HL-60/S4 (cell line): Measurements from ENCODE around the gene NBPF9.
"Not testable (repeated sequence)": the region's sequence is repeated elsewhere in the genome, so short reads cannot be mapped to it uniquely, and the experiment has no call there.

Experiments used
- in situ Hi-C: fragments of 300-500 bp; cut with MboI; formaldehyde crosslinking; loops from 2 replicates; pipeline ENCODE4 v1.14.3; 2022; ENCODE audit warnings: low sequenced_read_pairs

Gene NBPF9, protein sequence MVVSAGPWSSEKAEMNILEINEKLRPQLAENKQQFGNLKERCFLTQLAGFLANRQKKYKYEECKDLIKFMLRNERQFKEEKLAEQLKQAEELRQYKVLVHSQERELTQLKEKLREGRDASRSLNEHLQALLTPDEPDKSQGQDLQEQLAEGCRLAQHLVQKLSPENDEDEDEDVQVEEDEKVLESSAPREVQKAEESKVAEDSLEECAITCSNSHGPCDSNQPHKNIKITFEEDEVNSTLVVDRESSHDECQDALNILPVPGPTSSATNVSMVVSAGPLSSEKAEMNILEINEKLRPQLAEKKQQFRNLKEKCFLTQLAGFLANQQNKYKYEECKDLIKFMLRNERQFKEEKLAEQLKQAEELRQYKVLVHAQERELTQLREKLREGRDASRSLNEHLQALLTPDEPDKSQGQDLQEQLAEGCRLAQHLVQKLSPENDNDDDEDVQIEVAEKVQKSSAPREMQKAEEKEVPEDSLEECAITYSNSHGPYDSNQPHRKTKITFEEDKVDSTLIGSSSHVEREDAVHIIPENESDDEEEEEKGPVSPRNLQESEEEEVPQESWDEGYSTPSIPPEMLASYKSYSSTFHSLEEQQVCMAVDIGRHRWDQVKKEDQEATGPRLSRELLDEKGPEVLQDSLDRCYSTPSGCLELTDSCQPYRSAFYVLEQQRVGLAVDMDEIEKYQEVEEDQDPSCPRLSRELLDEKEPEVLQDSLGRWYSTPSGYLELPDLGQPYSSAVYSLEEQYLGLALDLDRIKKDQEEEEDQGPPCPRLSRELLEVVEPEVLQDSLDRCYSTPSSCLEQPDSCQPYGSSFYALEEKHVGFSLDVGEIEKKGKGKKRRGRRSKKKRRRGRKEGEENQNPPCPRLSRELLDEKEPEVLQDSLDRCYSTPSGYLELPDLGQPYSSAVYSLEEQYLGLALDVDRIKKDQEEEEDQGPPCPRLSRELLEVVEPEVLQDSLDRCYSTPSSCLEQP (N-terminal part only)

DNA sequence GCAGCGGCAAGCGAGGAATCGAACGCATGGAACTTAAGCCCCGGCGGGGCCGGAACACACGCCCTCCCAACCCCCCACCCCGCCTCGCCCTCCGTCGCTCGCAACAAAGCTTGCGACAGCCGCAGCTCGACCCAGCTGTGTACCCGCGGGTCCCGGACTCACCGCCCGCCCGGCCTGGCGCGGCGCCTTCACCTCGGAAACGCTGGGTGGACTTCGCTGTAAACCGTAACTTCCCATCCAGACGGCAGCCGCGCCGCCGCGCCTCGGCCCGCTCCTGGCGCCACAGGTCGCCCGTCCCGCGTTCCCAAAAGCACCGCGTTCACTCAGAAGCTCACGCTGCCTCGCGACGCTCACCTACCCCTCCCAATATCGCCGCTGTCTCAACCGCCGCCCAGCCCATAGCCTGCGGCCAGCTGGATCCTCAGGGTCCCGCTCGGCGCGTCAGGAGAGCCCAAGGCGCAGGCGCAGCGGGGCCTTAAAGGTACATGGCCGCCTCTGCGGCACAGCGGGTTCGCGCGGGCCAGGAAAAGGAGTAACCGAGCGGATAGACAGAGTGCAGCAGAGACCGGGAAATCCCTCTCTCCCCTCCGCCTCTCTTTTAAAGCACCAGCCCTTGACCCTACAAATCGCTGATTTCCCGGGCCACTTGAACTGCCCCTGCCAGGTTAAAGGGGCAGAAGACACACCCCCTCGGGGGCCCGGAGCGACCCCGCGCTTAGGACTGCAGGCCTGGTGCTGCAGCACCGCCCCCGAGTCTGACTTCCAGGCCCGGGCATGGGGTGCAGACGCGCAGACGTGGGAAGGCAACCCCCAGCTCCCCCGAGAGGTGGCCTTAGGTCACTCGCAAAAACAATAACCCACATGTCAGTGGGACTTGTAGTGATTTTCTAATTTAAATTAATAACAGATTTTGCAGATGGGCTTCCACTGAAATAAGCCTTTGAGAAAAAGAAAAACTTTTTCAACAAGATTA lies at the start of gene NBPF9:
Gene NBPF9, minus strand, starts transcription at position 443 of the 973 bp plus-strand sequence. CDS start 21,412 bp downstream, outside the sequence.
- in situ Hi-C loops: not testable (repeated sequence)

DNA sequence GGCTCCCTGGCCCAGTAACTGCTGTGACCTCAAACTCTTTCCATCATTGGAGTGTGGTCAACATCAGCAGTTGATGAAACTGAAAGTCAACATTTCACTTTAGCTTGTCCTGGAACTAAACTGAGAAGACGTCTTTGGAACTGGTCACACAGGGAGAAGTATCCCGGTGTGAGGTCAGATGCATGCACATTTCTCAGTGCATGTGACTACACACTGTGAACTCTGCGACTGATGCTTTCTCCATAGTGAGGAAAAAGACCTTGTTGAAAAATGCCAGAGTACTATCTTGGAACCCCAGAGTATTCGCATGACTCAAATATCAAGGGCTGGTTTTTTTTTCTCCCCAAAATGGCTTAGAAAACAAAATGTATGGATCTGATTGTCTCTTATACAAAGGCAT lies 46.6 kb upstream of the NBPF9 start:
- in situ Hi-C loops: not testable (repeated sequence)

DNA sequence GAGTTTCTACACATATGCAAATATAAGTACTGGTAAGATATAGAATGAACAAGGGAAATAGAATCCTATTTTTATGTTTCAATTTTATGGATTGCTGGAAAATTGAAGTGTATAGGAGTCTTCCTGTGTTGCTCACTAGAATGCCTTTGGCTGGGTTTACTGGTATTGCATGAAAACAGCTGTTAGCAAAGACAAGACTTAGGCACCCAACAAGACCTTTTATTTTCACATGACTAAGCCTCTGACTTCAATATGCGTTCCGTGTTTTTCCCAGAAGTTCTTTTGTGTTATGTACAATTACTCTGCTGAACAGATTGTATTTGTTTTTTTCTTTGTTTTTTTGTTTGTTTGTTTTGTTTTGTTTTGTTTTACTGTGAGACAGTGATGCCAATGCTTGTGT lies 34.2 kb upstream of the NBPF9 start:
- in situ Hi-C loops: not testable (repeated sequence)

DNA sequence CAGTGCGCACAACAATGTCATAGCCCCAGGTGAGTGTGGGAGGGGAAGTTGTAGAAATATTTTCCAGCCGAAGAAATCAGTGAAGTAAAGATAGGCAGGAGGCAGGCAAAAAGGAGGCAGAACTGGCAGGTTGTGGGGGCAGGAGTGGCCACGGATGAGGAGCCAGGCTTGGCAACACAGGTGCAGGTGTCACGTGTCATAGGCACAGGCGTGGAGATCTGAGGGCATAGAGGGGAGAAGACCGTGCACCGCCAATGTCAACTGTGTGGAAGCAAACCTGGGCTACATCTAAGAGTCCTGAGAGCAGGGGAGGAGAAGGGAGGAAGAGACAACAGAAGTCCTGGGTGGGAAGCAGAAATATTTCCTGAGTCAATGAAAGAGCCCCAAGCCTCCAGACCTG lies 27.6 kb upstream of the NBPF9 start:
- in situ Hi-C loops: not testable (repeated sequence)

DNA sequence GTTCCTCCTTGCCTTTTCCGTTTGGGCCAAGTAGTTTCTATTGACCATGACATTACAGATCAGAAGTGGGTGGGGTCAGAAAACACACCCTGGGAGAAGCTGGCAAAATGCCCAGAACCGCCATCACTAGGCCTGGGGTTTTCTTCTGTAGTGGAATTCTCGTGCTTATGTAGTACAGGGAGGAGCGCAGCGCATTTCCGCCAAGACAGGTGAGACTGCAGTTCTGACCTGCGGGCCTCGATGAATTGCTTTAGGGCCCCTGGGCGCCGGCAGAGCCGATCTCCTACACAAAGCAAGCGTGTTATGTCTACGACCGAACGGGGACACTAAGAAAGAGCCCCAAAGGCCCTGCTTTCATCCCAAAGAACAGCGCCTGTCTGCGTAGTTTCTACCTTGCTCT lies 25.9 kb upstream of the NBPF9 start:
- in situ Hi-C loops: not testable (repeated sequence)

DNA sequence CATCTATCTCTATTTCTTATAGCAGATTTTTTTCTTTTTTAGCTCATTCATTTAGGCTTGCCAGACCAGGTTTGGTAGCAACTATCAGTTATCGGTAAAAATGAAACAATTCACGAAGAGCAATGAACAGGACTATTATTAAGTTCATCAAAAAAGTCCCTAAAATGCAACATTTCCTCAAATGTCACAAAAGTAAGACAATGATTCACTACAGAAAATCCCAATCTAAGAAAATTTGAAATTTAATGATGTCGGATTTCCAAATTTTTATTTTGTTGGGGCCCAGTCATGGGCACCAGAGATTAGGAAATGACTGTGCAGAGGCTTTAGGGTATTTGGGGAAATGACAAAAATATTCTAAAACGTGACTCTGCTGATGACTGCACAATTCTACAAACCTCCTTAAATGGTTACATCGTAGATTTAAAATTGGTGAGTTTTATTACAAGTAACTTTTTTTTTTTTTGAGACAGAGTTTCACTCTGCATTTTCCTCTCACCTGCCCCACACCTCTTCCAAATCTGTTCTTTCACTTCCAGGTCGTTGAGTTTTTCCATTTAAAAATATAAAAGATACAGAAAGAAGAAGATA lies 23.3 kb upstream of the NBPF9 start:
- in situ Hi-C loops: not testable (repeated sequence)

DNA sequence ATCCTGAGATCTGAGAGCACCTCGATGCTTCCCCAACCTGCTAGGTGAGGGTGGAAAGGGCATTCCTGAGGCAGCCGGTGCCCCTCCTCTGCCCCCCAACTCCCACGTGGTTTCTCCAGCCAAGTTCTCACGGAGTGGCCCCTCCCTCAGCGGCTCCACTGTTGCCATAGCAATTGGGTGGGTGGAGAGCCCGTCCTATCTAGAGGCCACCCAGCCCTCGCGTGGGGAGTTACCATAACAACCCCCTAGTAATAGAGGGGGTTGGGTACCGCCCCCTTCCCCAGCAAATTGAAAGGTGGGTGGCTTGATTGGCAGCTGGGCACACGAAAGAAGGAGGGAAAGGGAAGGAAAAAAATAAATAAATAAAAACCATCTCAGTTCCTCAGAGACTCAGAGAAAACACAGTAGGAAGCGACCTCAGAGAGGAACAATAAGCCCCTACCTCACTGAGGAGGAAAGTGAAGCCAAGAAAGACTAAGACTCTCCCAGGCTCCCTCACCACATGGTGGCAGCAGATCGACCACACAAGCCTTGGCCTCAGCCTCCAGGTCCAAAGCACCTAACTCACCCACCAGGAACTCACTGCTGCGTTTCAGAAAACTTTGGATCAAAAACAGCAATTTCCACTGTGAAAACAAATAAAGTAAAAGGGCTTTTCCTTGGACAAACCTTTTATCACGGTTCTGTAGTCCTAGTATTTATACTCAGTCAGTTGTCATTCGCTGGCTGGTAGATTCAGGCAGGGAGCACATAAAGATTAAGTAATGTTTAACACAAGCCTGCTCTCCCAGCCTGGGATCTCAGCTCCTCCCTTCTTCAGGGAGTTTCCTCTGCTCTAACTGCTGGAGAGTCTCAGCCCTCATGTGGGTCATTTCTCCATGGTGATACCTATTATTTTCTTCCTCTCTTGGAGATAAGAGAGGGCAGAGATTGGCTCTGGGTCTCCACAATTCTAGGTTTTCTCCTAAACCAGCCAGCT lies 20.9 kb upstream of the NBPF9 start:
- in situ Hi-C loops: not testable (repeated sequence)

DNA sequence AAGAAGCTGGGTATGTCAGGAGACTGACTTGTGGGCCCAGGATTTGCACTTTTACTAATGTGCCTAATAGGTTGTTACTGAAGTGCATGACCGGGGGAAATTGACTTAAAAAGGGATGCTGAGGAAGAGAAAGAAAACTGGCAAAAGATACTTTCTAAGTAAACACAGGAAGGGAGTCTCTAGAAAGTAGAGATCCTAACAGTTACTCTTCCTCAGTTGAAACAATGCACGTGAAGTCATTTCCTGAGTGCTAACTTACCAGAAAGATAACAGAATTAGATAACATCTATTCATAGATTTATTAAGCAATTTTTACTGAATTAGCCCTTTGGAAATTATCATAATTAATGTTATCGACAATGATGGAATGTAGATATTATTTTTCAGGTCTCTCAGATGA lies 9.5 kb upstream of the NBPF9 start:
- in situ Hi-C loops: not testable (repeated sequence)

DNA sequence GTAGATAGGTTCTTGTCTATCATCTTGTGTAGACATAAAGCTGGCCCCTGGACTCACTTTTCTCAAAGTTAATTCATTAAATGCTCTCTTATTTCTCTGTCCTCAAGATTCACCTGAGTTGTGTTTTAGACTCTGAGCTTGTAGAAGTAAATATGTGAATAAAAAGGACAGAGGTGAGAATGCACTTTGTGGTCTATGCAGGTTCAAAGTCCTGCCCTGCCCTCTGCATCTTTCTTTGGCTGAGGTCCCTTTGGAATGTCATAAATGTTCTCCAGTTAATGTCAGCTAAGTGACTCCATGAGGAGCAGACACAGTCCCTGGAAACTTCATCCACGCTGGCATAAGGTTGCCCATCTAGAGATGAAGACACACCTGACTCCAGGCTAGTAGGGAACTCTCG lies 7.0 kb upstream of the NBPF9 start:
- in situ Hi-C loops: not testable (repeated sequence)

DNA sequence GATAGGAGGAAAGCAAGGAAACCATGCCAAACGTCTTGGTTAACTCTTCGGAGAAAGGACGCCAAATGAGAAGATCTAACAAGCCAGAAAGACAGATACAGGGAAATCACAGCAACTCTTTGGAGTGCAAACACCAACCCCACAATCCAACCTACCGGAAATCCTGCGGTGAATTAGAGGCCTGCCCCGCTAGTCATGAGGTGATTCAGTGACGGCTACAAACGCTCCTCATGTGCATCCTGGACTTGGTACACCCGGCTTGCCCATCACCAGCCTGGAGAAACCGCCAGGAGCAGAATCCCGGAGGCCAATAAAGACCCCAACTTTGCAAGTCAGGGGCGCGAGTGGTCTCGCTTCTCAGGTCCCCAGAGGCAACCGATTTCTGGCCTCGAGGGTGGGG lies 777 bp downstream of the NBPF9 start:
- in situ Hi-C loops: not testable (repeated sequence)

DNA sequence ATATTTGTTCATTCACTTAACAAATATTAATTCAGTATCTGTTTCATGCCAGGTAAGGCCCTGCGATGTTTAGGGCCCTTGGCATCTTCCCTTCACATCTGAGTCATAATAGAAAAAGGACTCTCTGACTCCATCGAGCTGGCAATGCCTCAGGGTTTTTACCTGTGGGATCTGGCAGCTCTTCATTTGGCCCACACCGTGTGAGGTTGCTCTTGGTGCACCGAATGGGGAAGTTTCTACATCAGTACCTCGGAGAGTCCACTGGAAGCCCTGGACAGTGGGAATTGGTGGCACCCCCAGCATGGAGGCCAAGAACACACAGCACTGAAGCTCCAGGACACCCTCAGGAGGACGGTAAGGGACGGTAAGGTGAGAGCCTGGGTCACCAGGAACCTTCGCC lies 5.1 kb downstream of the NBPF9 start:
- in situ Hi-C loops: not testable (repeated sequence)

DNA sequence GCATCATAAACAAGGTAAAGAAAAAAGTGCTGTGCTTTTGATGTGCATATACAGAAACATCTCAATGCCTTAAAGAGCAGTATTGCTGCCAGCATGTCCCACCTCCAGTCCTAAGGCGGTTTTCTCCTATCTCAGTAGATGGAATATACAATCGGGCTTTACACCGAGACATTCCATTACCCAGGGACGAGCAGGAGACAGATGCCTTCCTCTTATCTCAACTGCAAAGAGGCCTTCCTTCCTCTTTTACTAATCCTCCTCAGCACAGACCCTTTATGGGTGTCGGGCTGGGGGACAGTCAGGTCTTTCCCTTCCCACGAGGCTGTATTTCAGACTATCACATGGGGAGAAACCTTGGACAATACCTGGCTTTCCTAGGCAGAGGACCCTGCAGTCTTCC lies 10.2 kb downstream of the NBPF9 start:
- in situ Hi-C loops: not testable (repeated sequence)

DNA sequence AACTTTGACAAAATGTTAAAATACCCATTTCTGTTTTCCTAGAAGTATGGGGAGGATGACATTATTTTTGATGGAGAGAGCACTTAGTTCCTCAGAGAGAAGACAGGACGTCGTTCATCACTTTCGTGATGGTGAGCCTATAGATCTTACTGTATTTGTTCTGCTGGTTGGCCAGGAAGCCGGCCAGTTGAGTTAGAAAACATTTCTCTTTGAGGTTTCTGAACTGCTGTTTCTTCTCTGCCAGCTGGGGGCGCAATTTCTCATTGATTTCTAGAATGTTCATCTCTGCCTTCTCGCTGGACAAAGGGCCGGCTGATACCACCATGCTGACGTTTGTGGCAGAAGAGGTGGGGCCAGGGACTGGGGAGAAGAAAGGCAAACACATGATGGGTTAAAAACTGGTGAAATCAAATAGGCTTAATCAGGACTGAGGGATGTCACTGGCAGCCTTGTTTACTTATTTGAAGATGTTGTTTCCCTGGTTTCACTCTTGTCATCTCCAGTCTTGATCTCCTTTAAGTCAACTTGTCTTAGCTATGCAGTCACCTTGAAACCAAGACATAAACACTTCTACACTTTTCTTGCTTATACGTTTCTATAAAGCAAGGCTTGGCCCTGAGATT lies 27.7 kb downstream of the NBPF9 start:
- in situ Hi-C loops: not testable (repeated sequence)

DNA sequence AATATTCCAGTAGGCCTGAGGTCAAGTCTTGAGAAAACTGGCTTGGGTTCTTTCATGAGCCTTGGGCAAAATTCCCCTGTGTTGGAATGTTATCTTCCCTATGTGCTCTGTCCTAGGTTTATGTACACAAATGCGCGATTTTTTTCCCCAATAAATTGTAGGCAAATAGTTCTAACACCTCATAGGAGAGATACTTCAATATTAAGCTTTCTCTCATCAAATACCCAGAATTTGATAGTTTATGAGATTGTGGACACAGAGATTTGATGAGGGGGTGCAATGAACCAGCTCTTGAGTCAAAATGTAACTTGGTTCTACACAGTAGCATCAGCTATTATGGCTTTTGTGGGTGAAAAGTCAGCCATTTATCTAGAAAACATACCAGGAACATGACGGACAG lies 38.7 kb downstream of the NBPF9 start:
- in situ Hi-C loops: not testable (repeated sequence)

DNA sequence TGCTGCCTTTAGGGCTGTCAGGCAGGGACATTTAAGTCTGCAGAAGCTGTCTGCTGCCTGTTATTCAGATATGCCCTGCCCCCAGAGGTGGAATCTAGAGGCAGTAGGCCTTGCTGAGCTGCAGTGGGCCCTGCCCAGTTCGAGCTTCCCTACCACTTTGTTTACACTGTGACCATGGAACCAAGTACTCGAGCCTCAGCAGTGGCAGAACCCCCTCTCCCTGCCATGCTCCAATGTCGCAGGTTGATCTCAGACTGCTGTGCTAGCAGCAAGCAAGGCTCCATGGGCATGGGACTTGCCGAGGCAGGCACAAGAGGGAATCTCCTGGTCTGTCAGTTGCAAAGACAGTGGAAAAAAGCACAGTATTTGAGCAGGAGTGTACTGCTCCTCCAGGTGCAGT lies 60.3 kb downstream of the NBPF9 start:
- in situ Hi-C loops: not testable (repeated sequence)

DNA sequence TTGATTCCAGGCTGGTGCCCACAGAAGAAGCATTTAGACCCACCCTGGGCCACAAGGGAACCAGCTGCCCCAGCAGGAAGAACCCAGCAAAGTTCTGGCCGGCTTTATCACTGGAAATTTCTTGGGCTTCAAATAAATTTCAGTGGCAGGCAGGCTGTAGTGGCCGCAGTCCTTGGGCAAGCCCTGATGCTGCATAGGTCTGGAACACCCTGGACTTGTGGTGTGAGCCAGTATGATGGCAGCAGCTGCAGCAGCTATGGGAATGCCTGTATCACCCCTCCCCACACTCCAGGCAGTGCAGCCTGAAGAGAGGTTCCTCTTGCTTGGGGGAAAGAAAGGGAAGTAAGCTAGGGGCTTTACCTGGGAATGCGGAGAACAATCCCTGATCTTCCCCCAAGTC lies 69.4 kb downstream of the NBPF9 start:
- in situ Hi-C loops: not testable (repeated sequence)

DNA sequence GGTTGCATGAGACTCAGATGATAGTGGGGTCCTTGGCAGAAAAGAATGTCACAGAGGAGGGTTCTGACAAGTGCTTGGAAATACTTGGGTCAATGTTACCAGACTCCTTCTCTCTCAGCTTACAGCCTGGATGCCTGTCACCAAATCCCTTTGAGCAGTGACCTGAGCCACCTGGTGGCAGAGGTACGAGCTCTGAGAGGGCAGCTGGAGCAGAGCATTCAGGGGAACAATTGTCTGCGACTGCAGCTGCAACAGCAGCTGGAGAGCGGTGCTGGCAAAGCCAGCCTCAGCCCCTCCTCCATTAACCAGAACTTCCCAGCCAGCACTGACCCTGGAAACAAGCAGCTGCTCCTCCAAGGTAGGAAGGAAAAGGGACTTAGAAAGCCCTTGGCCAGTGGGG lies 79.0 kb downstream of the NBPF9 start:
- in situ Hi-C loops: not testable (repeated sequence)

DNA sequence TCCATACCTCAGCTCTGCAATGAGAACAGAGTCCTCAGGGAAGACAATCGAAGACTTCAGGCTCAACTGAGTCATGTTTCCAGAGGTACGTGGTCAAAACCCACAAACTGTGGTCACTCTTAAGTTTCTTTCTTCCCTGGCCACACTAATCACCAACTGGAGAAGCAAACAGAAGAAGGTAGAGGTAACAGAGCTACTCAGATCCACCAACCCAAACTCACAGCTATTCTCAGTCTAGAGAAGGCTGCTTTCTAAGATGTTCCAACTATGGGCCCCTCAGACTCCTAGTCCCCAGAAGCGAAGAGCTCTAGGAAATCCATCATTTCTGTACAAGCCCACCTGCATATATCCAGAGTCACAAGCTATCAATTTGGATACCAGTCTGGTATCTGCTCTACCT lies 84.8 kb downstream of the NBPF9 start:
- in situ Hi-C loops: not testable (repeated sequence)

DNA sequence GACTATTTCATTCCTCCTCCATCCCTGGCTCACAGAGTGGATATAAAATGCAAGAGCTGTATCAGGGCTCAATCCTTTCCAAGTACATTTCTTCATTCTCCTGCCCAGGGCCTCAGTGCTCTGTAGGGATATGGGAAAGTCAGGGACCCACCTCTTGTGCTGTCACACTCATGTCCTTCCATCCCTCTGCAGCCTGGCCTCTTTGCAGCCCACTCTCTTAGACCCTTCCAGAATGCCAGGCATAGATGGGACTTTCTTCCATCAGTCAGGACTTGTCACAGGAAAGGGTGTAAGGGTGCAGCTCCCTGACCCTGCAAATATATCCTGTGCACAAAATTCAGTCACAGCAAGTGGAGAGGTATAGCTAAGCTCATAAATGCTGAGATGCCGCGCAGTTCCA lies 86.7 kb downstream of the NBPF9 start:
- in situ Hi-C loops: not testable (repeated sequence)
